ENCODE results near the gene PRKCH. TPM values are rescaled to one million over a fixed set of nuclear protein-coding genes. Genes with fewer than 3 reads are reported as not detected.

PRKCH gene
- total and polyA plus RNA-seq, 2 experiments from 2014 or later = 2.4 to 3.5 TPM

- 98% methylated on average over 4 of the region's 4 CpGs for WGBS, 2 experiments (ENCODE audit: low coverage in 1 of 2, low lambda C conversion rate in 2 of 2, missing lambda C conversion rate in 2 of 2)
- DNase-seq = no peak
- Histone ChIP-seq H3K79me2 (ENCODE audit: insufficient read depth) (no peaks in the 10 kb centered on the region), H3F3A (ENCODE audit: insufficient read depth) (no peaks in the 10 kb centered on the region), H3K9ac (no peak overlapping the region), H3K27ac (no peak overlapping the region), H3K27me3 (replicated peaks; ENCODE audit: insufficient read depth) (no peaks in the 10 kb centered on the region), H3K4me2 (ENCODE audit: unreplicated experiment) (no peak overlapping the region), H3K36me3 (ENCODE audit: low read depth) (no peaks in the 10 kb centered on the region), H3K9me3 (ENCODE audit: low read depth) (no peaks in the 10 kb centered on the region), H3K9me2 (ENCODE audit: insufficient read depth) (no peaks in the 10 kb centered on the region), H2AFZ (no peak overlapping the region), H3K4me1 (ENCODE audit: insufficient read depth) (0 out of 2 replicates have a peak, but pooled peaks cover 8% of the 10 kb centered on the region), H4K20me1 (ENCODE audit: insufficient read depth) (no peaks in the 10 kb centered on the region), H3K4me3 (no peak overlapping the region)
- TF ChIP-seq EZH2phosphoT487 (IDR thresholded peaks at IDR 0.05; ENCODE audit: insufficient read depth, low read depth) (no peak), EZH2 (IDR thresholded peaks at IDR 0.05; ENCODE audit: insufficient read depth, poor library complexity, severe bottlenecking) (no peak)
- in situ Hi-C loops (cut with MboI) = no loop called here
These were observed 164.3 kb downstream of the PRKCH start for GRCh38 chr14:61485661-61486060.

DNA sequence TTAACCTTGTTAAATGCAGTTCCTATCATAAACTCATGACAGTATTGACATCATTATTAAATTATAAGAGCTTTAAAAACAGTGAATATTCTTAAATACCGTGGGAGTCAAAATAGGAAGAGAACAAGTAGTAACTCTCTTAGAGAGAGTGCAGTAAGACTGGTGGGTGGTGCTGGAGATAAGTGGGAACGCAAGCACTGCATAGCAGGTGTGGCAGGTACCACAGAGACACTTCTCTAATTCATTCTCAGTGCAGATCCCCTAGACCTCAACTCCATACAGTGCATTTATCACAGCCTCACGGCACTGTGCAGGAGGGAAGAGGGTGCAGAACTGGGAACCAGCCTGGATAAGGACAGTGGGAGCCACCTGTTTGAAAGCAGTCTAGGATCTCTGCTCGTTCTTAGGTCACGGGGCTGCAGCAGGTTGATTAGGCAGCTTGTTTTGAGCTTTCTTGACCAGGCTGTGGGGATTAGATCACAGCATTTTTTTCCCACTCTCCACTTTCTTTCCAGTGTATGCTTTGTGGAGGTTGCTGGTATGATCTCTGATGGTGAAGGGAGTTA is 165.6 kb downstream of the PRKCH start:
- H3K4me2 ChIP-seq (ENCODE audit: unreplicated experiment) = no peak overlapping the region
- H4K20me1 ChIP-seq (ENCODE audit: insufficient read depth) = no peaks in the 10 kb centered on the region

GRCh38 chr14:61488417-61489401 is 167.3 kb downstream of the PRKCH start:
- H3K4me3 ChIP-seq = no peak overlapping the region
- peaks cover 11% of the 10 kb centered on the region for H3F3A ChIP-seq (ENCODE audit: insufficient read depth)
- H3K27ac ChIP-seq = no peak overlapping the region
- no peaks in the 10 kb centered on the region for H3K27me3 ChIP-seq (replicated peaks; ENCODE audit: insufficient read depth)
- no peaks in the 10 kb centered on the region for H3K79me2 ChIP-seq (ENCODE audit: insufficient read depth)
- DNase-seq = no peak
- no peak overlapping the region for H3K4me2 ChIP-seq (ENCODE audit: unreplicated experiment)
- in situ Hi-C loops (cut with MboI) = no loop called here
- TF ChIP-seq EZH2phosphoT487 (IDR thresholded peaks at IDR 0.05; ENCODE audit: insufficient read depth, low read depth) (no peak), EZH2 (IDR thresholded peaks at IDR 0.05; ENCODE audit: insufficient read depth, poor library complexity, severe bottlenecking) (no peak)
- H3K9me2 ChIP-seq (ENCODE audit: insufficient read depth) = no peaks in the 10 kb centered on the region
- no peaks in the 10 kb centered on the region for H3K9me3 ChIP-seq (ENCODE audit: low read depth)
- H3K4me1 ChIP-seq (ENCODE audit: insufficient read depth) = peaks cover 33% of the 10 kb centered on the region
- no peaks in the 10 kb centered on the region for H3K36me3 ChIP-seq (ENCODE audit: low read depth)
- 88 to 89% methylated on average over 4 of the region's 4 CpGs for WGBS, 2 experiments (ENCODE audit: low coverage in 1 of 2, low lambda C conversion rate in 2 of 2, missing lambda C conversion rate in 2 of 2)
- H4K20me1 ChIP-seq (ENCODE audit: insufficient read depth) = no peaks in the 10 kb centered on the region
- no peak overlapping the region for H2AFZ ChIP-seq
- no peak overlapping the region for H3K9ac ChIP-seq

More for the DNA sequence above, 165.6 kb downstream of the PRKCH start:
- H2AFZ ChIP-seq = no peak overlapping the region
- no peaks in the 10 kb centered on the region for H3K36me3 ChIP-seq (ENCODE audit: low read depth)
- peaks cover 17% of the 10 kb centered on the region for H3K4me1 ChIP-seq (ENCODE audit: insufficient read depth)
- in situ Hi-C loops (cut with MboI) = no loop called here
- DNase-seq = no peak
- H3K9me2 ChIP-seq (ENCODE audit: insufficient read depth) = no peaks in the 10 kb centered on the region
- 71 to 79% methylated on average over 5 of the region's 5 CpGs for WGBS, 2 experiments (ENCODE audit: low coverage in 1 of 2, low lambda C conversion rate in 2 of 2, missing lambda C conversion rate in 2 of 2)
- H3K27ac ChIP-seq = no peak overlapping the region
- H3K79me2 ChIP-seq (ENCODE audit: insufficient read depth) = no peaks in the 10 kb centered on the region
- no peaks in the 10 kb centered on the region for H3K9me3 ChIP-seq (ENCODE audit: low read depth)
- H3K9ac ChIP-seq = no peak overlapping the region
- no peaks in the 10 kb centered on the region for H3K27me3 ChIP-seq (replicated peaks; ENCODE audit: insufficient read depth)
- H3F3A ChIP-seq (ENCODE audit: insufficient read depth) = no peaks in the 10 kb centered on the region
- no peak overlapping the region for H3K4me3 ChIP-seq
- no peak for TF ChIP-seq EZH2 (IDR thresholded peaks at IDR 0.05; ENCODE audit: insufficient read depth, poor library complexity, severe bottlenecking)
- no peak for TF ChIP-seq EZH2phosphoT487 (IDR thresholded peaks at IDR 0.05; ENCODE audit: insufficient read depth, low read depth)

DNA sequence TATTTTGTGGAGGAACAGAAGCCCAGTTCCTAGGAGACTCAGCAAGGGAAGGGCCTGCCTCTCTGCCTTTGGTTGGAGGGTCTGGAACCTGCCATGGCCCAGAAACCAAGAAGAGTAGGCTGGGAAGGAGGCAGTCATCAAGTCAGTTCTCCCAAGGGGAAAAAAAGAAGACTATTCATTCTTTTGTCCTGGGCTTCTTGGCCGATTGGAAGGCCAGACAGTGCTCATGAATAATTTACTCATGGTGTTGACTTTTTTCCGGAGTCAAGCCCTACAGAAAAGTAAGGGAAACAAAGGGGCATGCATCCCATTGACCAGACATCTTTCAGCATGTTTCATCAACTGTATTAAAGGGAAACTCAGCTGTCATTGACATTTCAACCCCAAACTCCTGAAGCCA is 168.1 kb downstream of the PRKCH start:
- no peak overlapping the region for H2AFZ ChIP-seq
- H3K79me2 ChIP-seq (ENCODE audit: insufficient read depth) = no peaks in the 10 kb centered on the region

More for the DNA sequence above, 168.1 kb downstream of the PRKCH start:
- WGBS, 2 experiments (ENCODE audit: low coverage in 1 of 2, low lambda C conversion rate in 2 of 2, missing lambda C conversion rate in 2 of 2) = 83 to 84% methylated on average over 2 of the region's 2 CpGs
- DNase-seq = no peak
- TF ChIP-seq EZH2phosphoT487 (IDR thresholded peaks at IDR 0.05; ENCODE audit: insufficient read depth, low read depth) (no peak), EZH2 (IDR thresholded peaks at IDR 0.05; ENCODE audit: insufficient read depth, poor library complexity, severe bottlenecking) (no peak)
- H3K4me1 ChIP-seq (ENCODE audit: insufficient read depth) = peaks cover 40% of the 10 kb centered on the region
- H3K27ac ChIP-seq = no peak overlapping the region
- no peaks in the 10 kb centered on the region for H4K20me1 ChIP-seq (ENCODE audit: insufficient read depth)
- no peak overlapping the region for H3K9ac ChIP-seq
- H3K4me2 ChIP-seq (ENCODE audit: unreplicated experiment) = no peak overlapping the region
- no peaks in the 10 kb centered on the region for H3K9me3 ChIP-seq (ENCODE audit: low read depth)
- H3K36me3 ChIP-seq (ENCODE audit: low read depth) = no peaks in the 10 kb centered on the region
- in situ Hi-C loops (cut with MboI) = no loop called here
- H3K4me3 ChIP-seq = no peak overlapping the region
- no peaks in the 10 kb centered on the region for H3K9me2 ChIP-seq (ENCODE audit: insufficient read depth)
- H3F3A ChIP-seq (ENCODE audit: insufficient read depth) = peaks cover 18% of the 10 kb centered on the region
- H3K27me3 ChIP-seq (replicated peaks; ENCODE audit: insufficient read depth) = no peaks in the 10 kb centered on the region

Data from GM23248 (cell line).